GM06990 (cell line): ENCODE results near the gene PRR35.
"Not testable (repeated sequence)": the region's sequence is repeated elsewhere in the genome, so short reads cannot be mapped to it uniquely, and the experiment has no call there.

Source experiments
- DNase-seq: peaks from one replicate; pipeline ENCODE4 v3.0.0-alpha.2; 2011; ENCODE audit not compliant: insufficient read length; ENCODE audit errors: extremely low read depth
- H3K27me3 ChIP-seq: replicated peaks from 2 replicates; pipeline ENCODE4 v1.6.0; 2011; ENCODE audit warnings: low read length; ENCODE audit not compliant: control insufficient read depth, insufficient read depth
- H3K36me3 ChIP-seq: 2 replicates; pipeline ENCODE4 v1.5.1; 2011; ENCODE audit warnings: low read length; ENCODE audit not compliant: control insufficient read depth, insufficient read depth
- H3K4me3 ChIP-seq: replicated peaks from 2 replicates; pipeline ENCODE4 v1.5.1; 2011; ENCODE audit warnings: low read depth, mild to moderate bottlenecking, control low read depth, low read length
- CTCF ChIP-seq: IDR thresholded peaks from 2 replicates; pipeline ENCODE4 v1.5.1; 2011; ENCODE audit warnings: low read length, control low read depth, mild to moderate bottlenecking, inconsistent platforms; ENCODE audit not compliant: insufficient read depth, poor library complexity, severe bottlenecking

PRR35 gene

GRCh38 chr16:593406-593805, 33.2 kb downstream of the PRR35 start:
- Histone ChIP-seq H3K36me3 (no peaks in the 10 kb centered on the region; the same call in 1 of the 2 replicates), H3K4me3 (no peak overlapping the region), H3K27me3 (no peaks in the 10 kb centered on the region)
- no peak for DNase-seq
- no peak for TF ChIP-seq CTCF

- no peaks in the 10 kb centered on the region; the same call in none of the 2 replicates for H3K36me3 ChIP-seq
- DNase-seq = no peak
- TF ChIP-seq CTCF = no peak
- H3K27me3 ChIP-seq = no peaks in the 10 kb centered on the region
- H3K4me3 ChIP-seq = no peak overlapping the region
Observed at GRCh38 chr16:593807-594206, 33.6 kb downstream of the PRR35 start.

- Histone ChIP-seq H3K27me3 (no peaks in the 10 kb centered on the region), H3K4me3 (no peak overlapping the region), H3K36me3 (peaks cover 1% of the 10 kb centered on the region)
- DNase-seq = no peak
- TF ChIP-seq CTCF = no peak
Observed at GRCh38 chr16:595094-595528, 34.9 kb downstream of the PRR35 start.

- no peak overlapping the region for H3K4me3 ChIP-seq
- no peak for TF ChIP-seq CTCF
- H3K27me3 ChIP-seq = no peaks in the 10 kb centered on the region
- no peak for DNase-seq
- peaks cover 1% of the 10 kb centered on the region for H3K36me3 ChIP-seq
Observed at GRCh38 chr16:595942-596735, 35.9 kb downstream of the PRR35 start.

- H3K27me3 ChIP-seq = no peaks in the 10 kb centered on the region
- no peak overlapping the region for H3K4me3 ChIP-seq
- peaks cover 1% of the 10 kb centered on the region for H3K36me3 ChIP-seq
- DNase-seq = no peak
- TF ChIP-seq CTCF = no peak
Observed at GRCh38 chr16:596736-597060, 36.5 kb downstream of the PRR35 start.

- H3K4me3 ChIP-seq, DNase-seq, H3K36me3 ChIP-seq, H3K27me3 ChIP-seq: not testable (repeated sequence)
Observed at GRCh38 chr16:597655-598054, 37.5 kb downstream of the PRR35 start.
